BE2C (cell line): Measurements from ENCODE around the gene HIGD1B.

Experiments
- DNase-seq: peaks from one replicate; pipeline ENCODE4 v3.0.0-alpha.2; 2020
- H3K27me3 ChIP-seq: fragments of 250-450 bp; sonication (Bioruptor Pico); 2 replicates; pipeline ENCODE4 v1.5.1; 2020; ENCODE audit warnings: mild to moderate bottlenecking
- H3K36me3 ChIP-seq: fragments of 250-450 bp; sonication (Bioruptor Pico); 2 replicates; pipeline ENCODE4 v1.5.1; 2020; ENCODE audit warnings: mild to moderate bottlenecking
- H3K4me1 ChIP-seq: fragments of 250-450 bp; sonication (Bioruptor Pico); 2 replicates; pipeline ENCODE4 v1.5.1; 2020
- H3K4me3 ChIP-seq: 2 replicates; pipeline ENCODE4 v1.5.1; 2011; ENCODE audit warnings: low read depth, low read length
- H3K9me3 ChIP-seq: fragments of 250-450 bp; sonication (Bioruptor Pico); 2 replicates; pipeline ENCODE4 v1.5.1; 2020
- TF ChIP-seq, protein P1 (sequence below): IDR thresholded peaks from 2 replicates; pipeline ENCODE4 v1.5.1; 2012; ENCODE audit warnings: mild to moderate bottlenecking, low read depth, low read length

Gene HIGD1B

DNA sequence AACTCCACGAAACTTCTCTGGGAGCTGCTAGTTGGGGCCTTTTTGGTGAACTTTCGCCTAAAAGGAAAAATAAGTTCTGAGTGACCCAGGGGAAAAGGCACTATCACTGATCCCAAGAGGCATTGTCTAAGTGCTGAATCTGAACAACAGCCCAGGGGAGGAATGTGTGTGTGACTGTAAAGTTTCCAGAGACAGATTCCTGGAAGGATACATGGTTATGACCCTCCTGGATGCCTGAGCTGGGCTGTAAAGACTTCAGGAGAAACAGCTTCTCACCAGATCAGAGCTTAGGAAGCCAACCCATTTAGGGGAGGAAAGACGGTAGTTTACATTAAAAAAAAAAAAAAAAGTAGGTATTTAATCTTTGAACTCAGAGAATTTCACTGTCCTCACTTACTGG is 20.2 kb downstream of the HIGD1B start:
- Histone ChIP-seq H3K36me3 (peaks cover 90% of the 10 kb centered on the region), H3K4me1 (no peaks in the 10 kb centered on the region), H3K9me3 (no peaks in the 10 kb centered on the region), H3K27me3 (no peaks in the 10 kb centered on the region), H3K4me3 (no peak overlapping the region)
- TF ChIP-seq, protein P1, sequence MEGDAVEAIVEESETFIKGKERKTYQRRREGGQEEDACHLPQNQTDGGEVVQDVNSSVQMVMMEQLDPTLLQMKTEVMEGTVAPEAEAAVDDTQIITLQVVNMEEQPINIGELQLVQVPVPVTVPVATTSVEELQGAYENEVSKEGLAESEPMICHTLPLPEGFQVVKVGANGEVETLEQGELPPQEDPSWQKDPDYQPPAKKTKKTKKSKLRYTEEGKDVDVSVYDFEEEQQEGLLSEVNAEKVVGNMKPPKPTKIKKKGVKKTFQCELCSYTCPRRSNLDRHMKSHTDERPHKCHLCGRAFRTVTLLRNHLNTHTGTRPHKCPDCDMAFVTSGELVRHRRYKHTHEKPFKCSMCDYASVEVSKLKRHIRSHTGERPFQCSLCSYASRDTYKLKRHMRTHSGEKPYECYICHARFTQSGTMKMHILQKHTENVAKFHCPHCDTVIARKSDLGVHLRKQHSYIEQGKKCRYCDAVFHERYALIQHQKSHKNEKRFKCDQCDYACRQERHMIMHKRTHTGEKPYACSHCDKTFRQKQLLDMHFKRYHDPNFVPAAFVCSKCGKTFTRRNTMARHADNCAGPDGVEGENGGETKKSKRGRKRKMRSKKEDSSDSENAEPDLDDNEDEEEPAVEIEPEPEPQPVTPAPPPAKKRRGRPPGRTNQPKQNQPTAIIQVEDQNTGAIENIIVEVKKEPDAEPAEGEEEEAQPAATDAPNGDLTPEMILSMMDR: no peak
- DNase-seq: no peak

DNA sequence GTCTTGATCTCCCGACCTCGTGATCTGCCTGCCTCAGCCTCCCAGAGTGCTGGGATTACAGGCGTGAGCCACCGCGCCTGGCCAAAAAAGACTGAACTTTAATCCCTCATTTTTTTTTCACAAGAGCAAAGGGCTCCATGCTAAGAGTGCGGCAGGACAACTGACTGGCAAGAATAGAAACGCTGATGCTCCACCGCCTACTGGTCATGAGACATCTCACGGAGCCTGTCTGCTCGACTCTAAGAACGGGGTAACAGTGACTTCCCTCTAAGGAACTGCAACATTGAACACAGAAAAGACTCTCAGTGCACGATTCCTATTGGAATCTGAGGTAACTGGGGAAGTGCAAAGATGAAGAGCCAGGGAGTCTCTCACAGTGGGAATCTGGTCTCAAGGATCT is 23.9 kb downstream of the HIGD1B start:
- DNase-seq: no peak
- H3K9me3 ChIP-seq: no peaks in the 10 kb centered on the region
- H3K4me3 ChIP-seq: no peak overlapping the region
- peaks cover 91% of the 10 kb centered on the region for H3K36me3 ChIP-seq
- H3K27me3 ChIP-seq: no peaks in the 10 kb centered on the region
- TF ChIP-seq, protein P1: no peak
- H3K4me1 ChIP-seq: no peaks in the 10 kb centered on the region

DNA sequence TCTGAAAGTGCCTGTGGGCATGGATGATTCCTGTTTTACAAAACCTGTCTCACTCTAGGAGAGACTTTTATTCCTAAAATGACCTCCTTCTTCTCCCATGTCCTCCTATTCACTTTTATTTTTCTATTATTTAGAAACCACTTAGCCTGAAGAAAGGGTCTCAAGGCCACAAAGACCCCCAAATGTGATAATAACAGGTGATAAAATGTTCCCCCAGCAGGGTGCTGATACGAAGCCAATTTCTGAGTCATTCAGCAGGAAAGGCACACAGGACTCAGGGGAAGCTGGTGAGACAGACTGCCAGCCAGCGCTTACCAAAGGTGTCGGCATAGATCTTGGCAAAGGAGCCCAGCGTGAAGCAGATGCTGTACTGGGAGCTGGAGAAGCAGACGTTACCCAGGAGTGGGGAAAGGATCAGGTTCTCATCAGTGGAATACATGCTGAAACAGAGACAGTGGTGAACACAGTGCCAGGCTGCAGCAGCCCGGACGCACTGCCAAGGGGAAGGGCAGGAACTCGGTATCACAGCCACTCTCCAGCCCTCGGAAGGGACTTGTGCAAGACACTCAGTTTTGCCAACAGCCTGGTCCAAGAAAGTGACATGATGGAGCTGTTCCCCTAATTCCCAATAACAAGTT is 24.6 kb downstream of the HIGD1B start:
- Histone ChIP-seq H3K9me3 (no peaks in the 10 kb centered on the region), H3K4me3 (no peak overlapping the region), H3K4me1 (no peaks in the 10 kb centered on the region), H3K36me3 (peaks cover 91% of the 10 kb centered on the region), H3K27me3 (no peaks in the 10 kb centered on the region)
- TF ChIP-seq, protein P1: no peak
- no peak for DNase-seq

DNA sequence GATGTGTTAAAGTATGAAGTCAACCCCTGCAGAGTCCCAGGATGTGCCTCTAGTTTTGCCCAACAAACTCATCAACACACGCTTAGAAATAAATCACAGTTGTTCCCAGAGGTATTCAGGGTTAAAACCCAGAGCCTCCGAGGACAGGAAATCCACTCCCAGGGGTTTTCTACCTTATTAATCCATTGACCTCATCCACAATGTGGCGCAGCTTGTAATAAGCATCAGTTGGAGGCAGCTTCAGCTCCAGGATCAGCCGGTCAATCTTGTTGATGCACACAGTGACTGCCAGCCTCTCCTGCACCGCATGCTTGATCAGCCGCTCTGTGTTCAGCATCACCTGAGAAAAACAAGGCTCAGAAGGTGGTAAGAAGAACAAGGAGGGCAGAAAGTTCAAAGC is 28.1 kb downstream of the HIGD1B start:
- peaks cover 91% of the 10 kb centered on the region for H3K36me3 ChIP-seq
- H3K9me3 ChIP-seq: no peaks in the 10 kb centered on the region
- H3K4me3 ChIP-seq: no peak overlapping the region
- TF ChIP-seq, protein P1: no peak
- H3K27me3 ChIP-seq: no peaks in the 10 kb centered on the region
- H3K4me1 ChIP-seq: no peaks in the 10 kb centered on the region
- no peak for DNase-seq

DNA sequence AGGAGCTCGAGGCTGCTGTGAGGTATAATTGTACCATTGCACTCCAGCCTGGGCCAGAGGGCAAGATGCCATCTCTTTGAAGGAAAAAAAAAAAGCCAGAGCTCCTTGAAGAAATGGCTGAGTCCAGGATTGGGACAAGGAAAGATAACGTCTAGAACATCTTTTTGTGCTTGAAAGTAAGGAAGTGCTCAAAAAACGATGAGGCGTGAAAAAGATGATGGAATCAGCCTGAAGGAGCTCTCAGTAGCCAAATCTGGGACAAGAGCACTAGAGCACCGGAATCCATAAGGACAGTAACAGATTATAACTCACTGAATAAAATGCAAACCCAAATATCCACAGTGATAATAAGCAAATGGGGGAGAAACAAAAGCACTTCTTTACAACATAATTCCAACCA is 29.4 kb downstream of the HIGD1B start:
- H3K36me3 ChIP-seq: peaks cover 91% of the 10 kb centered on the region
- TF ChIP-seq, protein P1: no peak
- H3K4me3 ChIP-seq: no peak overlapping the region
- H3K27me3 ChIP-seq: no peaks in the 10 kb centered on the region
- no peak for DNase-seq
- H3K4me1 ChIP-seq: no peaks in the 10 kb centered on the region
- no peaks in the 10 kb centered on the region for H3K9me3 ChIP-seq

DNA sequence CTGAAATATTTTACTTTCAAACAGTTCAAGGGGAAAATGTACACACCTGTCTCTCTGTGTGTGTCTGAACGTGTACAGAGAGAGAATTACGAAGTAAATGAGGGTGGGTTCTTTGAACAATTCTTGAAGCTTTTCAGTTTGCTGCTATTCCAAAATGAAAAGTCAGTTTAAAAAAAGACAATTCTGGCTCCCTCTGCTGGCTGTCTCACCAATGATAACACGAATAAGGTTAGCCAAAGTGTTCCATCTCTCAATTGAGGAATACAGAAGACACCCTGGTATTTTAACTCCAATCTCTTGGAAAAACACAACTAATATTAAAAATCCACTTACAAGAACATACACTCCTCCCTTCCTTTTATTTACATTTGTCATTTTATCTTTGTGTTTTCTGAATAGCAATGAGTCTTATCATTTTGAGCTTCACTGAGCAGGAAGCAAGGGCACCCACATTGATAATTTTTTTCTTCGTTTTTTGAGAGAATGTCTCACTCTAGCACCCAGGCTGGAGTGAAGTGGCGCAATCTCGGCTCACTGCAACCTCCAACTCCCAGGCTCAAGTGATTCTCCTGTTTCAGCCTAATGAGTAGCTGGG is 31.0 kb downstream of the HIGD1B start:
- H3K36me3 ChIP-seq: peaks cover 94% of the 10 kb centered on the region
- H3K9me3 ChIP-seq: no peaks in the 10 kb centered on the region
- TF ChIP-seq, protein P1: peak; percentile 79
- H3K27me3 ChIP-seq: no peaks in the 10 kb centered on the region
- H3K4me3 ChIP-seq: no peak overlapping the region
- H3K4me1 ChIP-seq: no peaks in the 10 kb centered on the region
- peak; percentile 56 for DNase-seq
